Heart left ventricle (tissue), 16 donors: ENCODE measurements around the gene KLRC1. TPM values are rescaled to one million over a fixed set of nuclear protein-coding genes. Genes with fewer than 3 reads are reported as not detected.
A peak's percentile ranks its signal among the peaks of the same experiment; 100 is the strongest.
"Not testable (repeated sequence)": the region's sequence is repeated elsewhere in the genome, so short reads cannot be mapped to it uniquely, and the experiment has no call there.

Experiments used
- ATAC-seq, 4 donors: fragments of 200-7000 bp; cut with Tn5 transposase; one replicate each; pipeline ENCODE4 v1.9.1; 2020 to 2022; ENCODE audit warnings: moderate library complexity in 4 of 4, mild to moderate bottlenecking in 3 of 4, moderate number of reproducible peaks in 1 of 4
- DNase-seq, 5 donors: peaks; one replicate each; pipeline ENCODE4 v3.0.0-alpha.2; 2020
- H3K27ac ChIP-seq, 12 donors: fragments of 200-600 bp; sonication (generic) in 4 of 12; one replicate each; pipeline versions ENCODE4 v1.5.0 to v1.8.0; 2016 to 2022; ENCODE audit warnings: mild to moderate bottlenecking in 2 of 12
- H3K27me3 ChIP-seq, 9 donors: fragments of 200-600 bp; sonication (generic) in 2 of 9; one replicate each; pipeline versions ENCODE4 v1.5.1 to v1.8.0; 2016 to 2022; ENCODE audit warnings: mild to moderate bottlenecking in 3 of 9
- H3K36me3 ChIP-seq, 9 donors: fragments of 200-600 bp; sonication (generic) in 2 of 9; one replicate each; pipeline versions ENCODE4 v1.5.0 to v1.8.0; 2018 to 2022; ENCODE audit warnings: mild to moderate bottlenecking in 2 of 9
- H3K4me1 ChIP-seq, 12 donors: fragments of 200-600 bp; sonication (generic) in 4 of 12; one replicate each; pipeline versions ENCODE4 v1.5.0 to v1.8.0; 2016 to 2022; ENCODE audit warnings: mild to moderate bottlenecking in 3 of 12
- H3K4me3 ChIP-seq, 12 donors: fragments of 200-600 bp; sonication (generic) in 4 of 12; one replicate each; pipeline versions ENCODE4 v1.5.0 to v1.8.0; 2017 to 2022; ENCODE audit warnings: mild to moderate bottlenecking in 9 of 12, moderate library complexity in 4 of 12
- H3K9me3 ChIP-seq, 12 donors: fragments of 200-600 bp; sonication (generic) in 4 of 12; one replicate each; pipeline versions ENCODE4 v1.5.0 to v1.8.0; 2016 to 2022; ENCODE audit warnings: mild to moderate bottlenecking in 1 of 12
- CTCF ChIP-seq, 12 donors: fragments of 200-600 bp; sonication (generic) in 4 of 12; IDR thresholded peaks; one replicate each; pipeline versions ENCODE4 v1.5.0 to v1.8.0; 2018 to 2022; ENCODE audit warnings: antibody characterized with exemption in 12 of 12, mild to moderate bottlenecking in 5 of 12
- POLR2A ChIP-seq, 2 donors: fragments of 450-650 bp; IDR thresholded peaks; one replicate each; pipeline ENCODE4 v1.6.1; 2017; ENCODE audit warnings: antibody characterized with exemption in 2 of 2, mild to moderate bottlenecking in 2 of 2, moderate library complexity in 2 of 2
- WGBS, 4 donors: extraction: QIAGEN DNeasy Blood & Tissue Kit in 2 of 4; methylation state at CpG; one replicate each; pipeline versions ENCODE4 v1.1.5 to v1.1.7; 2013 to 2018; 5-methylcytosine and 5-hydroxymethylcytosine counted together
- intact Hi-C, 10 donors: fragments of 100-400 bp; cut with DNase I; formaldehyde crosslinking; loops; one replicate each; pipeline versions ENCODE4 v1.11.1 to v1.14.2; 2022
- polyA plus RNA-seq, 2 donors: library from polyadenylated mRNA; stranded (reverse); fragments of 200-250 nt; gene quantifications; one replicate each; pipeline ENCODE4 v1.2.3, GENCODE V29; 2013
- total RNA-seq, 9 donors: library from RNA; depleted of rRNA in 2 of 9; stranded (reverse); fragments of >200 nt in 2 of 9; fragmentation: NEBNext Ultra II Directional in 3 of 9; extraction: Animal tissue kit (Norgen Biotek cat#: 25700) in 3 of 9; gene quantifications; one replicate each; pipeline versions ENCODE4 v1.1.0 to v1.2.4, GENCODE V29; 2016 to 2023
- donor health status: ischemic (EF 13 %, LVEDD 7.1; RV severe dilation, severe dysfunction).
- donor health status: healthy with polysubstance abuse.
- donor health status: DM: no; HTN: yes; CAD: no.
- donor health status: DM: no; HTN: no; CAD: no.
- donor health status: ischemic (EF 25% LVEDD 6.9; RV normal size, moderate dysfunction).
- donor health status: ischemic (EF 25% LVEDD 5.7; RV mildly dilated, moderate dysfunction).
- donor health status: healthy.
- donor health status: DM: yes; HTN: yes; CAD: no.
- donor health status: ischemic (EF 35%, LVEDD 5.7; RV mildly dilated, moderate dysfunction).
- donor health status: nonischemic (EF 11% LVEDD 7.7; RV severe dilation, severe dysfunction).
- donor health status: DM: yes; HTN: yes; CAD: no.
- donor health status: PGD.
- donor health status: ischemic (EF 29% LVEDD 5.4; RV normal size, mild dysfunction).
- donor health status: nonischemic (EF 23%, LVEDD 6.1; RV moderate dilation, normal function).

KLRC1 gene
- total and polyA plus RNA-seq, 11 donors: 0.10 to 1.2 (median 0.32) TPM; not detected in 6

- H3K27me3 ChIP-seq: no peaks in the 10 kb centered on the region
These were observed 48.4 kb downstream of the KLRC1 start for GRCh38 chr12:10404798-10405197.

GRCh38 chr12:10400829-10401228 lies 52.3 kb downstream of the KLRC1 start:
- intact Hi-C loops: no loop called here
- H3K36me3 ChIP-seq: no peaks in the 10 kb centered on the region
- no peak overlapping the region for H3K4me3 ChIP-seq
- no peak for DNase-seq
- no peaks in the 10 kb centered on the region for H3K27me3 ChIP-seq
- H3K27ac ChIP-seq: no peak overlapping the region
- peaks cover 0 to 4% (median 0%) of the 10 kb centered on the region in 12 donors for H3K4me1 ChIP-seq
- ATAC-seq: no peak
- peaks cover 0 to 9% (median 0%) of the 10 kb centered on the region in 12 donors for H3K9me3 ChIP-seq
- no peak for TF ChIP-seq CTCF (IDR thresholded peaks at IDR 0.05)
- no peak for TF ChIP-seq POLR2A (IDR thresholded peaks at IDR 0.05)

More at GRCh38 chr12:10404798-10405197, 48.4 kb downstream of the KLRC1 start:
- peaks cover 0 to 9% (median 0%) of the 10 kb centered on the region in 12 donors for H3K9me3 ChIP-seq
- TF ChIP-seq POLR2A (IDR thresholded peaks at IDR 0.05) (no peak), CTCF (IDR thresholded peaks at IDR 0.05) (no peak)
- no peaks in the 10 kb centered on the region for H3K36me3 ChIP-seq
- peak overlapping the region in 1 of 12 donors; percentile 1 for H3K4me3 ChIP-seq
- DNase-seq: no peak
- intact Hi-C loops: no loop called here
- no peak for ATAC-seq
- no peak overlapping the region for H3K27ac ChIP-seq
- H3K4me1 ChIP-seq: peaks cover 0 to 8% (median 0%) of the 10 kb centered on the region in 12 donors

- H3K9me3 ChIP-seq: no peaks in the 10 kb centered on the region
- H3K4me3 ChIP-seq: no peak overlapping the region
- ATAC-seq (no peak), DNase-seq (no peak)
- H3K27ac ChIP-seq: no peak overlapping the region
- peaks cover 0 to 13% (median 0%) of the 10 kb centered on the region in 12 donors for H3K4me1 ChIP-seq
- TF ChIP-seq CTCF (IDR thresholded peaks at IDR 0.05) (no peak), POLR2A (IDR thresholded peaks at IDR 0.05) (no peak)
- intact Hi-C loops: no loop called here
- WGBS, 4 donors: 73 to 85% (median 81%) methylated on average over 2 of the region's 2 CpGs
- H3K36me3 ChIP-seq: no peaks in the 10 kb centered on the region
- H3K27me3 ChIP-seq: no peaks in the 10 kb centered on the region
These were observed 55.0 kb downstream of the KLRC1 start for GRCh38 chr12:10398168-10398567.

GRCh38 chr12:10397296-10397695 lies 55.9 kb downstream of the KLRC1 start:
- peak overlapping the region in 1 of 12 donors; percentile 0 for H3K27ac ChIP-seq
- peaks cover 0 to 22% (median 0%) of the 10 kb centered on the region in 12 donors for H3K4me1 ChIP-seq
- ATAC-seq: no peak
- no peaks in the 10 kb centered on the region for H3K27me3 ChIP-seq
- intact Hi-C loops: no loop called here
- H3K4me3 ChIP-seq: no peak overlapping the region
- DNase-seq: no peak
- H3K9me3 ChIP-seq: no peaks in the 10 kb centered on the region
- H3K36me3 ChIP-seq: no peaks in the 10 kb centered on the region
- 49 to 77% (median 61%) methylated on average over 2 of the region's 2 CpGs for WGBS, 4 donors
- no peak for TF ChIP-seq POLR2A (IDR thresholded peaks at IDR 0.05)
- no peak for TF ChIP-seq CTCF (IDR thresholded peaks at IDR 0.05)

GRCh38 chr12:10396176-10396575 lies 57.0 kb downstream of the KLRC1 start:
- 89 to 94% (median 92%) methylated on average over 15 of the region's 15 CpGs for WGBS, 4 donors
- intact Hi-C loops, H3K9me3 ChIP-seq, H3K36me3 ChIP-seq, H3K4me3 ChIP-seq, H3K27me3 ChIP-seq, ATAC-seq, DNase-seq: not testable (repeated sequence)
- H3K27ac ChIP-seq: peak overlapping the region in 2 of 12 donors; percentile 40 to 74
- peaks cover 0 to 28% (median 0%) of the 10 kb centered on the region in 12 donors for H3K4me1 ChIP-seq
